Measurements from ENCODE around the gene SH3RF2.

The SH3RF2 gene

GRCh38 chr5:146051678-146052077 is 115.3 kb downstream of the SH3RF2 start:
- peak; percentile 79 for DNase-seq

DNA sequence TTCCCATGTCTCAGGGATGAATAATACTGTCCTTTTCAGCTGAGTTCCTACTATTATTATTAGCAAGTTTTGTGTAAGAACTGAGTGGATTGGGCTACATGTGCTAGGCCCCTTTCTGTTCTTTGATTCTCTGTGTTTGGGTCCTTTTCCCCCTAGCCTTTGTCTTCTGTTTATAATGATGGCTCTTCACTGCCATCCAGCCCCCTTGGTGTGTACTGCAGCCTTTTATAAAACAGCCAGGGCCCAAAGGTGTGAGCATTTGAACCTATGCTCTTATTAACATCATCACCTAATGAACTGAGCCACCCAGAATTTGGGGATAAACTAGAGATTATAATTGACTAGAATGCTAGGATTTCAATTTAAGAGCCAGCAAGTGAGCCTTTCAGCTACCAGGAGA is 116.4 kb downstream of the SH3RF2 start:
- DNase-seq: no peak

DNA sequence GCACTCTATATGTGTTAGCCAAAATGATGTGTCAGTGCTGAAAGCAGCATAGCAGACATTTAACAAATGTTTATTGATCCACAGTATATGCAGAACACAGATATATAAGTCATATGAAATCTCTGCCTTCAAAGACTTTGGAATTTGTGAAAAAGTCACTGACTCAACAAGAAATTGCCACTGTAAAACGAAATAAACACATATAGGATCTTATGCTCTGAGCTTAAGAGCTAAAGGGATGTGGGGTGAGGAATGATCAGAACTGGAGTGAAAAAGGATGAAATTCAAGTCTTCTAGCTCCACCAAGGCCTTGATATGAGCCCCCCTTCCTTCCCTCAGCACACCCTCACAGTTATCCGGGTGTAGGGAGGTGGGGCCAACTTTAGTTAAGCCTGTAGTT is 119.1 kb downstream of the SH3RF2 start:
- DNase-seq: no peak

DNA sequence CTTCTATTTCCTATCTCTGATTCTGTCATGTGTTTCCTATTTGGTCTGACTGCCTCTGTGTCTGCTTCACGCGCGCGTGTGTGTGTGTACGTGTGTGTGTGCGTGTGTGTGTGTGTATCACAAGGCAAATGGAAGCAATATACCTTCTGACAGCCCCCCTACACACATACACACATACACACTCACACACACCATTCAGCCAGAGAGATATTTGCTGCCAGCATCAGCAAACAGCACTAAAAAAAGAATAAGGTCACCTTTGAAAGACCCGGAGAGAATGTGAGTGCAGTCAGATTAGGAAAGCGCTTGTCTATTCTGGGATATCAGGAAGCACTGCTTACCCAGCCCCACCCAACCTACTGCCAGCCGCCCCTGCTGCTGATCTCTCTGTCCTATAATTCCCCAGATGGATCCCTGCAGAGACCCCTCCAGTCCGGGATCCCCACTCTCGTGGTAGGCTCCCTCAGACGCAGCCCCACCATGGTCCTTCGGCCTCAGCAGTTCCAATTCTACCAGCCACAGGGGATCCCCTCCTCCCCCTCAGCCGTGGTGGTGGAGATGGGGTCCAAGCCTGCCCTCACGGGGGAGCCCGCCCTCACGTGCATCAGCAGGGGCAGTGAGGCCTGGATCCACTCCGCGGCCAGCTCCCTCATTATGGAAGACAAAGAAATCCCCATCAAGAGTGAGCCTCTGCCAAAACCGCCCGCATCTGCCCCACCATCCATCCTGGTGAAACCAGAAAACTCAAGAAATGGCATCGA is 123.3 kb downstream of the SH3RF2 start:
- peak; percentile 10 for DNase-seq

DNA sequence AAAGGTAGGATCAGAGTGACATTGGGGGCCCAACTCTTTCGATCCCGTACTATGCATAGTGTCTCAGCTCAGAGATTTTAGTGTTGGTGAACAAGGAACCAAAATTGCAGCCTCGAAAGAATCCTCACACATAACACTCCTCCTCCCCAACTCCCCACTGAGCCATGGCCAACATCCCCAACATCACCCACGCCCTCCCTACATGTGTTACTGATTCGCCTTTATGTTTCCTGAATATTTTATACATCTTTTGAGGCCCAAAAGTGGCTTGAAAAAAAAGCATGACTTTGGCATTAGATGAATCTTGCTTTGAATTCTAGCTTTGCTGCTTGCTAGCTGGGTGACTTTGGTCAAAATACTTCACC is 123.8 kb downstream of the SH3RF2 start:
- no peak for DNase-seq

GRCh38 chr5:146066968-146067367 is 130.6 kb downstream of the SH3RF2 start:
- no peak for DNase-seq

DNA sequence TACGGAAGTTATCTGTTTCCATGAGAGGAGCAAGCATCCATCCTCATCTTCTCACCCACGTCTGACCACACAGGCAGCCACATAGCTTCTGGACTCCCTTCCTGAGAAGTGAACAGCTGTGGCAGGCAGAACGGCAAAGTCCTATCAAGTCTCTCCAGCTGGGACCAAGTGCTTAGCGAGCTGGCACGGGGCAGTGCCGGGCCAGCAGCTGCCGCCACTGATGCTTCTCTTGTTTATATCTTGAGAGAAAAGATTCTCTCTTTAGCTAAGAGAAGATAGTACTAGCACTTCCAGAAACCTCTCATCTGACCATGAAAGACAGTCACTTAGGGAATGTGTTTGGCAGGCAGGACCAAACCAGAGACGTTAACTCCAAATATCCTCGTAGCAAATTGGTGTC is 131.8 kb downstream of the SH3RF2 start:
- DNase-seq: no peak

- DNase-seq: no peak
These were observed 132.8 kb downstream of the SH3RF2 start for GRCh38 chr5:146068977-146069779.

DNA sequence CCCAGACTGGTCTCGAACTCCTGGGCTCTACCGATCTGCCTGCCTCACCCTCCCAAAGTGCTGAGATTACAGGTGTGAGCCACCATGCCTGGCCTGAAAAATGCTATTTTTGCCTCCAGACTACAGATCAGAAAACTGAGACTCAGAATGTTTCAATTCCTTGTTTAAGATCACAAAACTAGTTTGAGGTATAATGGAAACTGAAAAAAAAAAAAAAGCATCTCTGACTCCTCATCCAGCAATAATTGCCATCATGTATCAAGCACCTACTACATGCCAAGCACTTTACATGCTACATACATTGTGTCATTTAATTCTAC is 133.4 kb downstream of the SH3RF2 start:
- no peak for DNase-seq

DNA sequence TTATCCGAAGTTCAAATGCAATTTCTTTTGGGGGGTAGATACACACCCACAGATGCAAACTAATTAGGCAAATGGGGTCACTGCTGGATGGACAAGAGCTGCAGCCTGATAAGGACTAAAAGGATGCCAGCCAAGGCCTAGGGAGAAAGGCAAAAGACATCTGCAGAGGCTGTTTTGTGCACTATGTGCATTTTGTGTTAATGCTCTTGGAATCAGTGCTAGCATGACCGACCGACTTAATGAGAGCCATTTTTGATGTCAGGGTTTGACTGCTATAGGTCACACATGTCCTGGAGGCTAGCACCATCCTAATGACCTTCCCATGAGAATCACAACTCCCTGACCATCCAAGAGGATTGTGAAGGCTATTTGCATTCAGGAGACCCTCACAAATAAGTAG is 134.4 kb downstream of the SH3RF2 start:
- no peak for DNase-seq

GRCh38 chr5:146071171-146071570 is 134.8 kb downstream of the SH3RF2 start:
- no peak for DNase-seq

GRCh38 chr5:146072595-146072994 is 136.2 kb downstream of the SH3RF2 start:
- no peak for DNase-seq

DNA sequence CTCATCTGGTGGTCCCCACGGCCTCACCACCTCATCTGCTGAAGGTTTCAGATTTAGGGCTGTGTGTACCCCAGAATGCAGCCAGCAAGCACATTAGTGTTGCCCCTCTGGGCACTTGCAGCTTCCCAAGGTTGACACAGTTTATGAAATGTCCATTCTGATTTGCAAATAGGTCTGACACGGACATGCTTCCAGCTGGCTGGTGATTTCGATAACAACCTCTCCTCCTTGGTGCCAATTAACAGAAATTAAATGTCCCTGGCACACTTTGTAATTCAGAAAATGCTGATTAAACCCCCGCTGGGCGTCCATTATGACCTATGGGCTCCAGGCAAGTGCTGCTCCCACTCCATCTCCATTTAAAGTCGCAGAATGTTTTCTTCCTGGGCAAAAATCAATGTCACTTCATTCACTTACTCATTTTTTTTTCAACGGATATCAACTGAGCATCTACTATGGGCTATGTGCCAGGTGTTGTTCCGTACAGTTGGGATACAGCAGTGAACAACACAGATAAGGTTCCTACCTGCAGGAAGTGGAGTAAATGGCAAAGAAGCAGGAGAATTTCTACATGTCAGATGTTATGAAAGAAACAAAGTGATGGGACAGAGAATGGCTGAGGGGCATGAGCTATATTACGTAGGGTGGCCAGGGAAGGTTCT is 137.0 kb downstream of the SH3RF2 start:
- DNase-seq: no peak

DNA sequence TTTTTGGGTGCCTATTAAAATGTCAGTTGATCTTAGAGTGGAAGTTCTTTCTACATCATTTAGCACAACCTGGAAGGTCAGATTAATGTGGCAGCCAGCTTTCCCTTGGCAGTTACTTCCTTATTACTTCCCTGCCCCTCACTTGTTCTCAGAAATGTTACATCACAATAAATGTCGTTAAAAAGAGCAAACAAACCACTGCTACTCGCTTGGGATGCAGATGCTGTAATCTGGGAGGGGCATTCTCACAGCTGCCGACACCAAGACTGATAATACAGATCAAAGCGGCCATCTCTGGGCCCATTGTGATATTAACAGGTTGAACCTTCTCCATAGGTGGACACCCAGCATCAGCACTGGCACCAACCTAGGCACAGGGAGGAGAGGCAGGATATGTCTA is 139.7 kb downstream of the SH3RF2 start:
- no peak for DNase-seq

- DNase-seq: no peak
These were observed 140.1 kb downstream of the SH3RF2 start for GRCh38 chr5:146076455-146076854.

GRCh38 chr5:146078566-146078965 is 142.2 kb downstream of the SH3RF2 start:
- DNase-seq: no peak

DNA sequence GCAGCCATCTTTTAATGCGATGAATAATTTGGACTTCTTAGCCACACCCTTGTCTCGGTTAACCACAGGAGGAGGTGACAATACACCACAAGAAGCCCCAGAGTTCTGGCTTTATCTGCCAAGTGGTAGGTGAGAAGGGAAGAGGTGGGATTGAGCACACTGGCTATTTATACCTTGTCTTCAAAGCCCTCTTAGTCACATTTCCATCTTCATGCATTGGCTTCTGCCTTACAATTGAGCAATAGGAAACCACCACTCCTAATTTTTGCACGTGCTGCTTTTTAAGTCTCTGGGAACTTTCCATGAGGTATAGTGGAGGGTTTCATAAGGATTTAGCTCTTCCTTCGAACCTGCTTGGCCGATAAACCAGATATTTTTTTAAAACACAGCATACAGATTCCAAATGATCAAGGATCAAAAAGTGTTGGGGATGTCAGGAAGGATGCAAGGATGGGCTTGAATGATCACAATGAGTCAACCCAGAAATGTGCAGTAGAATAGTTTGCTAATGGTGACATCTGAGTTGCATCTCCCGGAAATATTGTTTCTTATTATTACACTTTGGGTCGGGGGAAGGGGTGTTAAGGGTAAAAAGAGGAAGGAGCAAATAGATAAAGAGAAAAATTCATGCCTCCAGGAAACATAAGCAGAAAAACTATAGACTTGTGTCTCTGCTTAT is 143.5 kb downstream of the SH3RF2 start:
- DNase-seq: peak; percentile 63

GRCh38 chr5:146081556-146081955 is 145.2 kb downstream of the SH3RF2 start:
- DNase-seq: peak; percentile 4

DNA sequence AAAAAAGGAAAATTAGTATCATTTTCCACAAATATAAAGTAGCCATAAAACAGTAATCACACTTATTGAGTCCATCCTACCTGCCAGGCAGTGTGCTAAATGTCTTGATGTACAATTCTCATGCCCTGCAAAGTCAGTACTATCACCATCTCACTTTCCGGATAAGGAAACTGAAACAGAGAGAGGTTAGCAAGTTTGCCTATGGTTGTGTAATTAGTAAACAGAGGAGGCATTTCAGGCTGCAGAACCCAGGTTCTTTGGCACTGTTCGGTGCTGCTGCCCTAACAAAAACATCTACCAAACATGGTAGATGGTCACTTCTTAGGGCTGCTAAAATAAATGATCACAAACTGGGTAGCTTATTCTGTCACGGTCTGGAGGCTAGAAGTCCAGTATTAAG is 146.4 kb downstream of the SH3RF2 start:
- DNase-seq: no peak

- DNase-seq: no peak
These were observed 148.0 kb downstream of the SH3RF2 start for GRCh38 chr5:146084376-146084775.

DNA sequence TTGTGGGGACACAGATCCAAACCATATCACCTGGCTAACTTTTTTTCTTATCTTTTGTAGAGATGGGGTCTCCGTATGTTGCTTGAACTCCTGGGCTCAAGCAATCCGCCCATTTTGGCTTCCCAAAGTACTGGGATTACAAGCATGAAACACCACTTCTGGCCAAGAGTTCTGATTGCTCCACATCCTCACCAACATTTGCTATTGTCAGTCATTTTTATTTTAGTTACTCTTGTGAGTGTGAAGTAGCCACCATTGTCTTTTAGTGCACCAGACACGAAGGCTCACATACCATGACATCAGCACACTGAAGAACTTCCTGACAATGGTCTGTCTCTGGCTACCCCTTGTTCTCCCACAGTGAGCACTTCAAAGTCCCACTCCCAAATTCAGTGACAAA is 151.7 kb downstream of the SH3RF2 start:
- no peak for DNase-seq

DNA sequence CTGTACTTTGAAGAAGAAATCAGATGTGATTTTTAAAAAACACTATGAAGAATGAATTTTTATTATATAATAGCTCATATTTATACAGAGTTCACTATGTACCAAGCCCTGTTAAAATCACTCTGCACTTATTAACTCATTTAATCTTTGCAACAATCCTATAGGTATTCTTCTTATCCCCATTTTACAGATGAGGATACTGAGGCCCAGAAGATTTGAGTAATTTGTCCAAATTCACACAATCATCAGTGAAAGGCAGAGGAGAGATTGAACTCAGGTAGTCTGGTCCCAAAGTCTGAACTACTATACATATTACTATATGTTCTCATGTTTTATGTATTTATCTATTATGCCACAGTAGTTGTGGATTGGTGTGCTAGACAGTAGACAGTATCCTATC is 152.9 kb downstream of the SH3RF2 start:
- no peak for DNase-seq

GRCh38 chr5:146091881-146092280 is 155.5 kb downstream of the SH3RF2 start:
- peak; percentile 6 for DNase-seq

- DNase-seq: no peak
These were observed 161.7 kb downstream of the SH3RF2 start for GRCh38 chr5:146098047-146098446.

Data from fibroblast of skin of right biceps (primary cell).